RWPE1 (cell line): ENCODE data around the gene USP2.

ENCODE experiments used
- CTCF ChIA-PET: fragments of 350-600 bp; sonication (Branson Sonifier 250); formaldehyde crosslinking; extraction: SDS; loops from one replicate; lab custom pipeline; 2021; lab: Yijun Ruan, JAX
- POLR2A ChIA-PET: fragments of 400-600 bp; formaldehyde crosslinking; extraction: SDS; loops from one replicate; lab custom pipeline; 2020; ENCODE audit warnings: antibody characterized with exemption; ENCODE audit not compliant: low non-redundant PET; lab: Yijun Ruan, JAX
- DNase-seq: peaks from one replicate; pipeline ENCODE4 v3.0.0; 2012; ENCODE audit warnings: low spot score
- H3K27ac ChIP-seq: fragments of 450-650 bp; 2 replicates; pipeline ENCODE4 v1.5.1; 2017
- CTCF ChIP-seq: fragments of 450-650 bp; conservative IDR thresholded peaks from 2 replicates; pipeline ENCODE4 v1.5.1; 2017; ENCODE audit warnings: low read depth, mild to moderate bottlenecking

The USP2 gene

DNA sequence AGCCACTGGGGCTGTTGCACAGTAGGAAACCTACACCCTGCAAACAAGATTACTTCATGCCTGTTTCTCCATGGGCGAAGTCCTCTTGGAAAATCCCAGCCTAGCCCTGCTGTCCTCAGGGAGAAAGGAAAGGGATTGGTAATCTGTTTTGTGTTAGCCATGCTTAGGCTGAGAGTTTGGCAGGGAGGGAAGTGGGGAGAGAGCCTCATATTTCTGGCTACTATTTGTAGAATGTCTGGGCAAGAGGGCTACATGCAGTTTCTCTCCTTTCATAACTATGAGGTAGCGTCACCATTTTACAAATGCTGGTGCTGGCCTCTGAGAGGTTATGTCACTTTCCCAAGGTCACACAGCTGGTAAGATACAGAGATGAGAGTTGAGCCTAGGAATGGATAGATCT lies 34.2 kb downstream of the USP2 start:
- TF ChIP-seq CTCF: no peak
- CTCF ChIA-PET: interaction anchor here (0.8 to 5.5 kb wide), 2 partner anchors 9 kb away, joined by 3 to 26 read pairs; no protein-coding TSS in a partner anchor
- no peak for DNase-seq
- no peak overlapping the region for H3K27ac ChIP-seq
- POLR2A ChIA-PET: no interaction called here

DNA sequence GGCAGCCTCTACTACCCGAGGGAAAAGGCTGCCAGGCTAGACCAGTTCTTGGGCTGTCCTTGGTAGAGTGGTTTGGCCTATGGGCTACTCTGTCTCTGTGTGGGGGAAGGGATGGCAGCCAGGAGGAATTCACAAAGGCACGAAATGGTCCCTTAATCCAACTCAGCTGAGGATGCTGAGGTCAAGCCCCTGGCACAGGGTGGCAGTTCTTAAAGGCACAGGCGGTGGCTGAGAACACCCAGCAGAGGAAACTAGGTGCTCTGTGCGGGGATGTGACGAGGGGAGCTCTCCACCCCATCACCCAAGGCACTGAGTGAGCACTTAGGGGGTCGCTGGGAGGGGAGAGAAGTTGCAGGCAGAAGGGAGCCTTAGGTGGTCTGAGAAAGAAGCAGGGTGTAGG lies 34.9 kb downstream of the USP2 start, which contains the start of gene MFRP:
Gene MFRP (minus strand): TSS at position 101 of the 400 bp plus-strand sequence. CDS start 192 bp downstream, outside the sequence.
- no peak within 1 kb of the TSS for H3K27ac ChIP-seq
- no peak for TF ChIP-seq CTCF
- ChIA-PET POLR2A (no interaction called here), CTCF (interaction anchor here (5.5 kb wide), 1 partner anchor 10 kb away, joined by 26 read pairs; no protein-coding TSS in a partner anchor)
- no peak for DNase-seq

GRCh38 chr11:119345685-119346084 lies 35.8 kb downstream of the USP2 start:
- H3K27ac ChIP-seq: no peak overlapping the region
- no peak for DNase-seq
- CTCF ChIA-PET: interaction anchor here (1.1 to 5.5 kb wide), 3 partner anchors 11 to 129 kb away, joined by 3 to 26 read pairs (median 6); no protein-coding TSS in a partner anchor
- TF ChIP-seq CTCF: no peak
- POLR2A ChIA-PET: no interaction called here

DNA sequence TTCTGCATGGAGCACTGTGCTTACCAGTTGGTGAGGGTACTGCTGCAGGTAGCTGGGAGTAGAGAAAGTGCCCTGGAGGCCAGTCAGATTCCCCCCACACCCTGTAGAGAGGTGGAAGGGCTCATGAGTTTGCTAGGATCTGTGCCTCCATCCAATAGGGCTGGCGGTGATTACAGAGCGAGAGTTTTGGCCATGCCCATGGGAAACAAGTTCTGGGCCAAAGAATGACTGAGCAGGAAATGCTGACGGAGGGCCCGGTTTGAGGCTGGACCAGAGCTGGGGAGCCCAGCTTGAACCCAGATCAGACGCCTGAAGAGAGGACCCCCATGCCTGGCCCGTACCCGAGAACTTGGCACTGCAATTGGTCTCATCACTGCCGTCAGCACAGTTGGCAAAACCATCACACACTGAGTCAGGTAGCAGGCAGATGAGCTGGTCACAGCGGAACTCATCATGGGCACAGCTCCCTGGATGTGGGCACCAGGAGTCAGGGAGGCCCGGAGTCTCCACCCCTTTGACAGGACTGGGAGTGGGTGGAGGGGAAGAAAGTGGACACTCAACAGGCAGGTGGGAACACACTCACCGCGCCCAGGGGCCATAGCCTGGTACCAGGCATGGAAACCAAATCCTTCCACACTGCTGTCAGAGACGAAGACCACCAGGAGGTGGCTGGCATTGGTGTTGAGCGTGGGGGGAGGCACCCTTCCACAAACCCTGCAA lies 37.0 kb downstream of the USP2 start:
- no peak for TF ChIP-seq CTCF
- H3K27ac ChIP-seq: no peak overlapping the region
- ChIA-PET POLR2A (no interaction called here), CTCF (interaction anchor here (0.7 to 5.5 kb wide), 3 partner anchors 12 to 250 kb away, joined by 3 to 26 read pairs (median 4); no protein-coding TSS in a partner anchor)
- no peak for DNase-seq

DNA sequence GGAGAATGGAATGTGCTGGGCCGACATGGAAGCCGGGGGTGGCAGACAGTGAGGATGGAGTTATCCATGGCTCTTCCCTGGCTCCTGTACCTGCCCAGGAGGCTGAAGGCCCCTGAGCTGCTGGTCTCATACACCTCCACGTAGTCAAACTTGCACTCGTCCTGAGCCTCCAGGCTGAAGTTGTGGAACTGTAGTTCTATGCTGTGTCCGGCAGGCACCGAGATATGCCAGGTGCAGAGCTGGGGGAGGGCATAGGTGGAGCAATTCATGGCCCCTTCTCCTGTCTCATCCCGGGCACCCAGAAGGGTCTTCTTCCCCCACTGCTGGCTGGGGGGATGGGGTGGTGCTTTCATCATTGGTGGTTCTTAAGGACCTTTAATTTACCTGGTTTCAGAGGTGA lies 37.8 kb downstream of the USP2 start:
- ChIA-PET POLR2A (no interaction called here), CTCF (interaction anchor here (0.7 to 5.5 kb wide), 4 partner anchors 13 to 249 kb away, joined by 3 to 26 read pairs (median 4); no protein-coding TSS in a partner anchor)
- TF ChIP-seq CTCF: no peak
- H3K27ac ChIP-seq: no peak overlapping the region
- no peak for DNase-seq

DNA sequence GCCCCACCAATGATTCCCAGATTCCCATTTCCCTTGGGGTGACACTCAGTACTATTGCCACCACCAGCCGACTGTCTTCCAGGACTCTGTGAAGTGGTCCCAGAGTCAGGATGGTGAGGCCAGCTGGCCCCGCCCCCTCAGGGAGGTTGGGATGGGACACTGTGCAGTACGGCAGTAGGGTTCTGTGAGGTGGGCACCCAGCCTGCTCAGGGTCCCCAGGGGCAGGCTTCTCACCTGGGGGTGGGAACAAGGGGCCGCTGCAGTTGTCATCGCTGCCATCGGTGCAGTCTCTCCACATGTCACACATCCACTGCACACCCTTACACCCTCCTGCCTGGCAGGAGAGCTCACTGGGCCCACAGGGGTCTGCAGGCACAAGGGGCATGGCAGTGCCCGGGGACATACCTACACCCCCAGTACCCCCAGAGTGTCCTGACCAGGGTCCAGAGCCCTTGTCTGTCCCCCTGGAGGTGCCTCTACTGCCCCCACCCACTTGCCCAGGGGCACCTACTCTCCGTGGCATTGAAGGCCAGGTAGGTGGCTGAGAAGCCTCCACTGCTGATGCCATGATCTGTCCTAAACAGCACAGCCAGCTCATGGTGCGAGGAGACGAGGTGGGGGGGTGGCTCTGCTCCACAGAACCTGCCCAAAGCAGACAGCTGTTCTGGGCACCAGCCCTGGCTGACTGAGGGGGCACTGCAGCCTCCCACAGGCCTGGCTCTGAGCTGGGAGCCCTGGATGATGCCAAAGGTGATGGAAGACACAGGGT lies 38.9 kb downstream of the USP2 start:
- DNase-seq: no peak
- CTCF ChIA-PET: interaction anchor here (0.5 to 5.5 kb wide), 5 partner anchors 13 to 829 kb away, joined by 3 to 26 read pairs (median 3); no protein-coding TSS in a partner anchor
- TF ChIP-seq CTCF: no peak
- POLR2A ChIA-PET: no interaction called here
- H3K27ac ChIP-seq: no peak overlapping the region
